ENCODE measurements around the gene CIDEA.
"Not testable (repeated sequence)": the region's sequence is repeated elsewhere in the genome, so short reads cannot be mapped to it uniquely, and the experiment has no call there.

CIDEA gene

GRCh38 chr18:12239431-12239830, 14.7 kb upstream of the CIDEA start:
- no peak for DNase-seq

GRCh38 chr18:12242658-12243260, 11.4 kb upstream of the CIDEA start:
- no peak for DNase-seq

- DNase-seq = not testable (repeated sequence)
Observed at GRCh38 chr18:12243272-12243671, 10.9 kb upstream of the CIDEA start.

GRCh38 chr18:12245793-12246135, 8.4 kb upstream of the CIDEA start:
- no peak for DNase-seq

GRCh38 chr18:12246849-12247808, 7.0 kb upstream of the CIDEA start:
- no peak for DNase-seq

- DNase-seq = no peak
Observed at GRCh38 chr18:12247946-12248345, 6.2 kb upstream of the CIDEA start.

GRCh38 chr18:12248926-12249720, 5.0 kb upstream of the CIDEA start:
- DNase-seq = no peak

- no peak for DNase-seq
Observed at GRCh38 chr18:12251311-12251710, 2.9 kb upstream of the CIDEA start.

GRCh38 chr18:12252061-12252460, 2.1 kb upstream of the CIDEA start:
- DNase-seq = no peak

- DNase-seq = no peak
Observed at GRCh38 chr18:12253027-12253426, 1.1 kb upstream of the CIDEA start.

GRCh38 chr18:12253663-12254135, 462 bp upstream of the CIDEA start:
- DNase-seq = no peak

GRCh38 chr18:12254820-12255511, 805 bp downstream of the CIDEA start:
- no peak for DNase-seq

GRCh38 chr18:12255626-12256026, 1.5 kb downstream of the CIDEA start:
- DNase-seq = no peak

- no peak for DNase-seq
Observed at GRCh38 chr18:12256951-12257350, 2.8 kb downstream of the CIDEA start.

- no peak for DNase-seq
Observed at GRCh38 chr18:12257996-12258718, 4.0 kb downstream of the CIDEA start.

- no peak for DNase-seq
Observed at GRCh38 chr18:12258719-12259705, 4.9 kb downstream of the CIDEA start.

GRCh38 chr18:12262748-12263147, 8.6 kb downstream of the CIDEA start:
- no peak for DNase-seq

- no peak for DNase-seq
Observed at GRCh38 chr18:12264864-12265263, 10.7 kb downstream of the CIDEA start.

GRCh38 chr18:12271376-12272235, 17.4 kb downstream of the CIDEA start:
- DNase-seq = peak; percentile 50

- no peak for DNase-seq
Observed at GRCh38 chr18:12274793-12275192, 20.6 kb downstream of the CIDEA start.

Measured in CD4-positive, alpha-beta T cell treated with Interleukin-17A for 4 hours (primary cell).